ENCODE data around the gene ITGB4. TPM values are rescaled to one million over a fixed set of nuclear protein-coding genes. Genes with fewer than 3 reads are reported as not detected.
A peak's percentile ranks its signal among the peaks of the same experiment; 100 is the strongest.

ITGB4 gene
- polyA plus RNA-seq, 1 of the 3 experiments (the other 2 are of a cell fraction), result 7.0 TPM

- Histone ChIP-seq H3K9me3 (no peaks in the 10 kb centered on the region), H3K27ac (ENCODE audit: low read depth in 2 of 2, low read length in 1 of 2) (peak overlapping the region; percentile 91 to 99), H3K4me1 (ENCODE audit: control insufficient read depth in 1 of 2, insufficient read depth in 2 of 2, low read depth in 1 of 2, low read length in 1 of 2) (peaks cover 45 to 68% of the 10 kb centered on the region in 2 experiments; a peak in 3 of 4 replicates), H3K79me2 (ENCODE audit: insufficient read depth) (peaks cover 83% of the 10 kb centered on the region), H3K9ac (peak overlapping the region; percentile 52; the same call in 1 of the 2 replicates), H3K9me2 (no peaks in the 10 kb centered on the region), H3F3A (replicated peaks; ENCODE audit: insufficient read depth) (peaks cover 57% of the 10 kb centered on the region), H2AFZ (ENCODE audit: low read depth) (no peak overlapping the region), H3K27me3 (ENCODE audit: insufficient read depth) (no peaks in the 10 kb centered on the region), H4K20me1 (ENCODE audit: insufficient read depth) (no peaks in the 10 kb centered on the region), H3K36me3 (replicated peaks in 1 of 2; ENCODE audit: control insufficient read depth in 1 of 2, insufficient read depth in 2 of 2, low read length in 1 of 2) (peaks cover 26 to 36% of the 10 kb centered on the region in 2 experiments), H3K4me3 (ENCODE audit: low read depth in 2 of 2, low read length in 1 of 2) (no peak overlapping the region), H3K4me2 (peak overlapping the region; percentile 73)
- TF ChIP-seq ELF1 (IDR thresholded peaks at IDR 0.05) (no peak), MXI1 (IDR thresholded peaks at IDR 0.05; ENCODE audit: low read depth, low read length) (no peak)
- 62% methylated on average over 13 of the region's 13 CpGs for WGBS (ENCODE audit: low lambda C conversion rate)
- POLR2A ChIA-PET, result interaction anchor here (1.0 to 1.3 kb wide), 2 partner anchors 25 to 177 kb away, joined by 3 to 5 read pairs; partner anchors contain the start of genes RECQL5, SAP30BP and TSEN54
- CTCF ChIA-PET, result interaction anchor here (0.6 to 6.9 kb wide), 17 partner anchors 10 to 280 kb away, joined by 3 to 69 read pairs (median 5); partner anchors contain the start of genes RECQL5, SMIM5 and TSEN54
- no peak for DNase-seq
Observed at GRCh38 chr17:75692976-75693375, 28.3 kb upstream of the ITGB4 start.

GRCh38 chr17:75693500-75694481 is 27.5 kb upstream of the ITGB4 start:
- Histone ChIP-seq H3K9me3 (no peaks in the 10 kb centered on the region), H3K4me2 (peak overlapping the region; percentile 73), H3K27ac (ENCODE audit: low read depth in 2 of 2, low read length in 1 of 2) (peak overlapping the region; percentile 91 to 99), H4K20me1 (ENCODE audit: insufficient read depth) (no peaks in the 10 kb centered on the region), H2AFZ (ENCODE audit: low read depth) (0 out of 2 replicates have a peak overlapping the region, but pooled peaks have one; percentile 10), H3K27me3 (ENCODE audit: insufficient read depth) (no peaks in the 10 kb centered on the region), H3F3A (replicated peaks; ENCODE audit: insufficient read depth) (peaks cover 58% of the 10 kb centered on the region), H3K36me3 (replicated peaks in 1 of 2; ENCODE audit: control insufficient read depth in 1 of 2, insufficient read depth in 2 of 2, low read length in 1 of 2) (peaks cover 21 to 38% of the 10 kb centered on the region in 2 experiments), H3K9ac (peak overlapping the region; percentile 80), H3K79me2 (ENCODE audit: insufficient read depth) (peaks cover 80% of the 10 kb centered on the region), H3K4me1 (ENCODE audit: control insufficient read depth in 1 of 2, insufficient read depth in 2 of 2, low read depth in 1 of 2, low read length in 1 of 2) (peaks cover 45 to 62% of the 10 kb centered on the region in 2 experiments; a peak in 3 of 4 replicates), H3K9me2 (no peaks in the 10 kb centered on the region), H3K4me3 (ENCODE audit: low read depth in 2 of 2, low read length in 1 of 2) (peak overlapping the region in 1 of 2 experiments; percentile 16; a peak in 2 of 4 replicates)
- WGBS (ENCODE audit: low lambda C conversion rate), result 16% methylated on average over 19 of the region's 19 CpGs
- POLR2A ChIA-PET, result interaction anchor here (0.6 to 1.4 kb wide), 5 partner anchors 8 to 458 kb away, joined by 3 to 5 read pairs (median 3); partner anchors contain the start of genes RECQL5, SAP30BP and TSEN54
- CTCF ChIA-PET, result interaction anchor here (0.6 to 6.9 kb wide), 24 partner anchors 8 to 281 kb away, joined by 3 to 69 read pairs (median 4); partner anchors contain the start of genes RECQL5, SMIM5 and TSEN54
- peak; percentile 85 for DNase-seq
- TF ChIP-seq POLR2AphosphoS5 (IDR thresholded peaks at IDR 0.05; ENCODE audit: low read depth, low read length), result peak; percentile 74
- peak; percentile 94 for TF ChIP-seq TCF12 (IDR thresholded peaks at IDR 0.05)
- TF ChIP-seq TAF1 (IDR thresholded peaks at IDR 0.05; ENCODE audit: borderline replicate concordance, low read depth, low read length), result peak; percentile 26; the same call in 1 of the 2 replicates
- TF ChIP-seq CHD2 (IDR thresholded peaks at IDR 0.05; ENCODE audit: low read length, partially characterized antibody), result peak; percentile 91
- TF ChIP-seq NRF1 (IDR thresholded peaks at IDR 0.05; ENCODE audit: low read depth, low read length), result no peak
- TF ChIP-seq TEAD4 (IDR thresholded peaks at IDR 0.05; ENCODE audit: borderline replicate concordance, insufficient read depth), result peak; percentile 96
- peak; percentile 72 for TF ChIP-seq REST (IDR thresholded peaks at IDR 0.05; ENCODE audit: low read depth, low read length)
- peak; percentile 53 for TF ChIP-seq CTCF (IDR thresholded peaks at IDR 0.05)
- no peak for TF ChIP-seq IRF3 (IDR thresholded peaks at IDR 0.05; ENCODE audit: low read depth, low read length)
- TF ChIP-seq RCOR1 (IDR thresholded peaks at IDR 0.05; ENCODE audit: low read length), result peak; percentile 56; the same call in 1 of the 2 replicates
- TF ChIP-seq ZBTB33 (IDR thresholded peaks at IDR 0.05; ENCODE audit: borderline replicate concordance, low read depth), result peak; percentile 87
- peak; percentile 52 for TF ChIP-seq RAD21 (IDR thresholded peaks at IDR 0.05; ENCODE audit: low read length)
- TF ChIP-seq EP300 (IDR thresholded peaks at IDR 0.05; ENCODE audit: borderline replicate concordance in 1 of 2, low read depth in 1 of 2, low read length in 1 of 2), result peak; percentile 48 to 87; a peak in 2 of 4 replicates

Measured in SK-N-SH (cell line).